GM18526 (cell line): Measurements from ENCODE around the gene SLC10A7.

Experiments used
- POLR2A ChIP-seq: IDR thresholded peaks from 3 replicates; pipeline ENCODE4 v1.6.1; 2011; ENCODE audit not compliant: insufficient read length; ENCODE audit errors: extremely low read depth

Gene SLC10A7

GRCh38 chr4:146349306-146349705 lies 172.4 kb downstream of the SLC10A7 start:
- no peak for TF ChIP-seq POLR2A

- TF ChIP-seq POLR2A: no peak
Observed at GRCh38 chr4:146347822-146348221, 173.9 kb downstream of the SLC10A7 start.

GRCh38 chr4:146346276-146346675 lies 175.5 kb downstream of the SLC10A7 start:
- no peak for TF ChIP-seq POLR2A

GRCh38 chr4:146343776-146344175 lies 178.0 kb downstream of the SLC10A7 start:
- no peak for TF ChIP-seq POLR2A

- no peak for TF ChIP-seq POLR2A
Observed at GRCh38 chr4:146343199-146343598, 178.5 kb downstream of the SLC10A7 start.

- TF ChIP-seq POLR2A: no peak
Observed at GRCh38 chr4:146342600-146343192, 179.0 kb downstream of the SLC10A7 start.

- no peak for TF ChIP-seq POLR2A
Observed at GRCh38 chr4:146340798-146341197, 180.9 kb downstream of the SLC10A7 start.

GRCh38 chr4:146338512-146338911 lies 183.2 kb downstream of the SLC10A7 start:
- no peak for TF ChIP-seq POLR2A

- TF ChIP-seq POLR2A: no peak
Observed at GRCh38 chr4:146336410-146336807, 185.3 kb downstream of the SLC10A7 start.

- TF ChIP-seq POLR2A: no peak
Observed at GRCh38 chr4:146335763-146336409, 185.9 kb downstream of the SLC10A7 start.

- TF ChIP-seq POLR2A: no peak
Observed at GRCh38 chr4:146334862-146335449, 186.8 kb downstream of the SLC10A7 start.

- no peak for TF ChIP-seq POLR2A
Observed at GRCh38 chr4:146333895-146334262, 187.9 kb downstream of the SLC10A7 start.

GRCh38 chr4:146333187-146333894 lies 188.4 kb downstream of the SLC10A7 start:
- TF ChIP-seq POLR2A: no peak

GRCh38 chr4:146330392-146330791 lies 191.3 kb downstream of the SLC10A7 start:
- TF ChIP-seq POLR2A: no peak

GRCh38 chr4:146329050-146329716 lies 192.6 kb downstream of the SLC10A7 start:
- TF ChIP-seq POLR2A: no peak
